Measurements from ENCODE around the gene FAM50B. TPM values are rescaled to one million over a fixed set of nuclear protein-coding genes. Genes with fewer than 3 reads are reported as not detected.

The FAM50B gene
- total RNA-seq, 1 experiment from 2014 or later, result 3.3 TPM

DNA sequence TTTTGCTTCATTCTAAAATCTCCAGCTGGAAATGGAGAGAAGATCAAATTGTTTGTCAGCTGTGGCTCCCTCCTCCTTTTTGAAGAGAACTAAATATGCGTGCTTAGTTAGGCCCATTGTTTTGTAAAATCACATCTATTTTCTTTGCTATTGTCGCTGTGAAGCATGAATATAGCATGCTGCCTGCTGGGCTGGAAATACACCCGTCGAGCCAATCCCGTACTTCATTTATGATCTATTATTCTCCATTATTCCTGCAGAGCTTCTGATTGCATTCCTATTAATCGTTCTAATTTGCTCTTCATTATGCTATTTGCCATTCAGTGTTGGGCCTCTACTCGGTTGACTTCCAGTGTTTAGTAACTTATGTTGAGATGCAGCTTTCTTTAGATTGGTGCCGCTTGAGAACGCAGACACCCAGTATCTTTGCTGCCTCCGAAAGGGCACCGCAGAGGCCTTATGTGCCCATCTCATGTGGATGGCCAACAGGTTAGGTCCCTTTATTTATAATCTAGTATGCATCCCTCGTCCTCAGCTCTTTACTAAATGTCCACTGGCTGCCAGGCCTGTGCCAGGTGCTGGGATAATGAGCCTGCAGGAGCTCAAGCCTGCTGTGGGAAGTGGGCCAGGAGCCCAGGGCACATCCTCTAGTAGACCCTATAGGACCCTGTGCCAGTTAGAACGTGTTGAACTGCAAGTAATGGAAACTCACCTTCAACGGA, 45.6 kb downstream of the FAM50B start:
- Histone ChIP-seq H4K91ac (ENCODE audit: insufficient read length, low read depth, low read length) (no peak overlapping the region), H3K27me3 (ENCODE audit: insufficient read depth, low read length) (no peaks in the 10 kb centered on the region), H2BK20ac (ENCODE audit: low read depth, low read length, poor library complexity, severe bottlenecking) (no peak overlapping the region), H3K79me2 (ENCODE audit: insufficient read depth, low read length) (no peaks in the 10 kb centered on the region), H2BK12ac (ENCODE audit: insufficient read length, low read depth, low read length) (no peak overlapping the region), H2BK15ac (ENCODE audit: low read depth, low read length) (no peak overlapping the region), H2AFZ (ENCODE audit: low read length) (no peak overlapping the region), H3T11ph (ENCODE audit: low read length) (no peak overlapping the region), H3K4me2 (ENCODE audit: insufficient read depth, insufficient read length, low read length) (peak overlapping the region; percentile 32), H3K9ac (ENCODE audit: extremely low read depth, insufficient read length, low read length) (no peak overlapping the region), H2BK120ac (ENCODE audit: low read depth, low read length, poor library complexity, severe bottlenecking) (no peak overlapping the region), H3K23me2 (ENCODE audit: insufficient read length, low read depth, low read length, poor library complexity, severe bottlenecking) (no peaks in the 10 kb centered on the region), H3K23ac (ENCODE audit: insufficient read length, low read depth, low read length) (no peak overlapping the region), H4K8ac (replicated peaks; ENCODE audit: insufficient read length, low read depth, low read length) (no peak overlapping the region), H3K4ac (ENCODE audit: low read depth, low read length) (no peak overlapping the region), H2BK5ac (ENCODE audit: insufficient read length, low read length) (no peak overlapping the region), H3K79me1 (ENCODE audit: insufficient read depth, low read depth, low read length, poor library complexity, severe bottlenecking) (no peaks in the 10 kb centered on the region), H3K18ac (ENCODE audit: insufficient read length, low read depth, low read length) (no peak overlapping the region), H3K4me1 (ENCODE audit: insufficient read depth, low read length) (peaks cover 11% of the 10 kb centered on the region; the same call in 1 of the 2 replicates), H4K5ac (ENCODE audit: insufficient read length, low read depth, low read length) (no peak overlapping the region), H3K9me3 (ENCODE audit: control insufficient read depth, low read depth, low read length) (no peaks in the 10 kb centered on the region), H4K20me1 (ENCODE audit: control insufficient read depth, insufficient read depth, insufficient read length) (no peaks in the 10 kb centered on the region), H3K14ac (ENCODE audit: insufficient read depth, low read length) (no peak overlapping the region), H3K56ac (ENCODE audit: insufficient read length, low read depth, low read length) (no peak overlapping the region), H2AK5ac (ENCODE audit: insufficient read length, low read length) (no peak overlapping the region), H3K27ac (ENCODE audit: insufficient read length, low read depth, low read length) (no peak overlapping the region)
- TF ChIP-seq, protein P1, sequence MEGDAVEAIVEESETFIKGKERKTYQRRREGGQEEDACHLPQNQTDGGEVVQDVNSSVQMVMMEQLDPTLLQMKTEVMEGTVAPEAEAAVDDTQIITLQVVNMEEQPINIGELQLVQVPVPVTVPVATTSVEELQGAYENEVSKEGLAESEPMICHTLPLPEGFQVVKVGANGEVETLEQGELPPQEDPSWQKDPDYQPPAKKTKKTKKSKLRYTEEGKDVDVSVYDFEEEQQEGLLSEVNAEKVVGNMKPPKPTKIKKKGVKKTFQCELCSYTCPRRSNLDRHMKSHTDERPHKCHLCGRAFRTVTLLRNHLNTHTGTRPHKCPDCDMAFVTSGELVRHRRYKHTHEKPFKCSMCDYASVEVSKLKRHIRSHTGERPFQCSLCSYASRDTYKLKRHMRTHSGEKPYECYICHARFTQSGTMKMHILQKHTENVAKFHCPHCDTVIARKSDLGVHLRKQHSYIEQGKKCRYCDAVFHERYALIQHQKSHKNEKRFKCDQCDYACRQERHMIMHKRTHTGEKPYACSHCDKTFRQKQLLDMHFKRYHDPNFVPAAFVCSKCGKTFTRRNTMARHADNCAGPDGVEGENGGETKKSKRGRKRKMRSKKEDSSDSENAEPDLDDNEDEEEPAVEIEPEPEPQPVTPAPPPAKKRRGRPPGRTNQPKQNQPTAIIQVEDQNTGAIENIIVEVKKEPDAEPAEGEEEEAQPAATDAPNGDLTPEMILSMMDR (conservative IDR thresholded peaks at IDR 0.05), result no peak
- Mint-ChIP-seq H3K9me3 (peaks cover 0 to 4% of the 10 kb centered on the region in 2 experiments; a peak in 2 of 5 replicates), H3K4me1 (peaks cover 32 to 35% of the 10 kb centered on the region in 2 experiments), H3K4me3 (peak overlapping the region in 1 of 2 experiments; percentile 49; a peak in 2 of 5 replicates), H3K27ac (peak overlapping the region in 1 of 3 experiments; percentile 96; a peak in 4 of 7 replicates), H3K36me3 (ENCODE audit: insufficient read depth in 1 of 3, low read depth in 3 of 3) (peaks cover 0 to 3% (median 0%) of the 10 kb centered on the region in 3 experiments; a peak in 2 of 7 replicates), H3K27me3 (ENCODE audit: low read depth) (peaks cover 19% of the 10 kb centered on the region)
- no CpG with 5 or more reads among the region's 14 CpGs for WGBS (ENCODE audit: extremely low coverage, insufficient read length, low lambda C conversion rate)
- DNase-seq, result peak; percentile 40
